Breast epithelium (tissue), 3 donors: ENCODE data around the gene PLCH1.

ENCODE experiments used
- POLR2A ChIP-seq: fragments of 450-650 bp; IDR thresholded peaks from one replicate; pipeline ENCODE4 v1.6.1; 2016; ENCODE audit warnings: antibody characterized with exemption, mild to moderate bottlenecking, moderate library complexity
- POLR2AphosphoS5 ChIP-seq, 3 donors: sonication (generic); formaldehyde crosslinking; IDR thresholded peaks; one replicate each; pipeline ENCODE4 v1.6.1; 2017; ENCODE audit warnings: antibody characterized with exemption in 3 of 3
- TF ChIP-seq, protein P1 (sequence below), 3 donors: fragments of 450-650 bp; IDR thresholded peaks; one replicate each; pipeline ENCODE4 v1.5.1; 2016 to 2017; ENCODE audit warnings: antibody characterized with exemption in 3 of 3, mild to moderate bottlenecking in 3 of 3, moderate library complexity in 3 of 3

- TF ChIP-seq POLR2A: no peak
- TF ChIP-seq, protein P1, sequence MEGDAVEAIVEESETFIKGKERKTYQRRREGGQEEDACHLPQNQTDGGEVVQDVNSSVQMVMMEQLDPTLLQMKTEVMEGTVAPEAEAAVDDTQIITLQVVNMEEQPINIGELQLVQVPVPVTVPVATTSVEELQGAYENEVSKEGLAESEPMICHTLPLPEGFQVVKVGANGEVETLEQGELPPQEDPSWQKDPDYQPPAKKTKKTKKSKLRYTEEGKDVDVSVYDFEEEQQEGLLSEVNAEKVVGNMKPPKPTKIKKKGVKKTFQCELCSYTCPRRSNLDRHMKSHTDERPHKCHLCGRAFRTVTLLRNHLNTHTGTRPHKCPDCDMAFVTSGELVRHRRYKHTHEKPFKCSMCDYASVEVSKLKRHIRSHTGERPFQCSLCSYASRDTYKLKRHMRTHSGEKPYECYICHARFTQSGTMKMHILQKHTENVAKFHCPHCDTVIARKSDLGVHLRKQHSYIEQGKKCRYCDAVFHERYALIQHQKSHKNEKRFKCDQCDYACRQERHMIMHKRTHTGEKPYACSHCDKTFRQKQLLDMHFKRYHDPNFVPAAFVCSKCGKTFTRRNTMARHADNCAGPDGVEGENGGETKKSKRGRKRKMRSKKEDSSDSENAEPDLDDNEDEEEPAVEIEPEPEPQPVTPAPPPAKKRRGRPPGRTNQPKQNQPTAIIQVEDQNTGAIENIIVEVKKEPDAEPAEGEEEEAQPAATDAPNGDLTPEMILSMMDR (IDR thresholded peaks at IDR 0.05): no peak
- no peak for TF ChIP-seq POLR2AphosphoS5 (IDR thresholded peaks at IDR 0.05)
These were observed 354.5 kb downstream of the PLCH1 start for GRCh38 chr3:155390351-155390750.
